H9 (cell line): ENCODE results near the gene NTRK2. TPM values are rescaled to one million over a fixed set of nuclear protein-coding genes. Genes with fewer than 3 reads are reported as not detected.

ENCODE experiments used
- DNase-seq: peaks from one replicate; pipeline ENCODE4 v3.0.0-alpha.2; 2017
- H2AFZ ChIP-seq: one replicate; pipeline ENCODE4 v1.6.1; 2013; ENCODE audit warnings: mild to moderate bottlenecking, low read length, control low read depth, moderate library complexity
- H2AK5ac ChIP-seq: 2 replicates; pipeline ENCODE4 v1.6.1; 2013; ENCODE audit warnings: low read length, control low read depth, mixed read lengths; ENCODE audit not compliant: insufficient read length
- H2BK120ac ChIP-seq: one replicate; pipeline ENCODE4 v1.6.1; 2013; ENCODE audit warnings: low read depth, mild to moderate bottlenecking, low read length, control low read depth, inconsistent platforms; ENCODE audit not compliant: poor library complexity, severe bottlenecking
- H2BK12ac ChIP-seq: 2 replicates; pipeline ENCODE4 v1.6.1; 2013; ENCODE audit warnings: low read length, control low read depth, mixed read lengths, low read depth; ENCODE audit not compliant: insufficient read length
- H2BK15ac ChIP-seq: 2 replicates; pipeline ENCODE4 v1.6.1; 2013; ENCODE audit warnings: low read depth, low read length, control low read depth
- H2BK20ac ChIP-seq: one replicate; pipeline ENCODE4 v1.6.1; 2013; ENCODE audit warnings: low read depth, mild to moderate bottlenecking, low read length, control low read depth, inconsistent platforms; ENCODE audit not compliant: poor library complexity, severe bottlenecking
- H2BK5ac ChIP-seq: 2 replicates; pipeline ENCODE4 v1.6.1; 2013; ENCODE audit warnings: low read length, control low read depth, mixed read lengths; ENCODE audit not compliant: insufficient read length
- H3K14ac ChIP-seq: 2 replicates; pipeline ENCODE4 v1.6.1; 2013; ENCODE audit warnings: low read length, control low read depth; ENCODE audit not compliant: insufficient read depth
- H3K18ac ChIP-seq: 2 replicates; pipeline ENCODE4 v1.6.1; 2013; ENCODE audit warnings: low read depth, mild to moderate bottlenecking, mixed read lengths, low read length, control low read depth; ENCODE audit not compliant: insufficient read length
- H3K23ac ChIP-seq: 2 replicates; pipeline ENCODE4 v1.6.1; 2013; ENCODE audit warnings: low read length, control low read depth, mixed read lengths, low read depth; ENCODE audit not compliant: insufficient read length
- H3K23me2 ChIP-seq: 2 replicates; pipeline ENCODE4 v1.6.1; 2013; ENCODE audit warnings: low read depth, mild to moderate bottlenecking, mixed read lengths, low read length, control low read depth; ENCODE audit not compliant: insufficient read length, poor library complexity, severe bottlenecking
- H3K27ac ChIP-seq: 2 replicates; pipeline ENCODE4 v1.5.1; 2013; ENCODE audit warnings: low read length, control low read depth, mixed read lengths, low read depth; ENCODE audit not compliant: insufficient read length
- H3K27me3 ChIP-seq: 2 replicates; pipeline ENCODE4 v1.6.1; 2013; ENCODE audit warnings: low read length, control low read depth, inconsistent platforms; ENCODE audit not compliant: insufficient read depth
- H3K4ac ChIP-seq: 2 replicates; pipeline ENCODE4 v1.6.1; 2013; ENCODE audit warnings: low read depth, mild to moderate bottlenecking, control low read depth, inconsistent platforms, low read length, moderate library complexity
- H3K4me1 ChIP-seq: 2 replicates; pipeline ENCODE4 v1.6.1; 2013; ENCODE audit warnings: low read length, control low read depth, inconsistent platforms; ENCODE audit not compliant: insufficient read depth
- H3K4me2 ChIP-seq: 2 replicates; pipeline ENCODE4 v1.6.1; 2013; ENCODE audit warnings: low read length, control low read depth, mixed read lengths; ENCODE audit not compliant: insufficient read length, insufficient read depth
- H3K56ac ChIP-seq: 2 replicates; pipeline ENCODE4 v1.6.1; 2013; ENCODE audit warnings: low read depth, mild to moderate bottlenecking, mixed read lengths, low read length, control low read depth; ENCODE audit not compliant: insufficient read length
- H3K79me1 ChIP-seq: 2 replicates; pipeline ENCODE4 v1.6.1; 2013; ENCODE audit warnings: low read depth, mild to moderate bottlenecking, moderate library complexity, low read length, control low read depth, inconsistent platforms; ENCODE audit not compliant: insufficient read depth, poor library complexity, severe bottlenecking
- H3K79me2 ChIP-seq: 2 replicates; pipeline ENCODE4 v1.6.1; 2013; ENCODE audit warnings: low read length, control low read depth, inconsistent platforms; ENCODE audit not compliant: insufficient read depth
- H3K9ac ChIP-seq: 2 replicates; pipeline ENCODE4 v1.6.1; 2013; ENCODE audit warnings: low read length, control low read depth, mixed read lengths; ENCODE audit not compliant: insufficient read length; ENCODE audit errors: extremely low read depth
- H3K9me3 ChIP-seq: one replicate; pipeline ENCODE4 v1.6.1; 2013; ENCODE audit warnings: low read depth, low read length, inconsistent platforms; ENCODE audit not compliant: control insufficient read depth
- H3T11ph ChIP-seq: one replicate; pipeline ENCODE4 v1.6.1; 2013; ENCODE audit warnings: mild to moderate bottlenecking, low read length, control low read depth, inconsistent platforms
- H4K20me1 ChIP-seq: one replicate; pipeline ENCODE4 v1.6.1; 2013; ENCODE audit not compliant: control insufficient read depth, insufficient read length, insufficient read depth
- H4K5ac ChIP-seq: 2 replicates; pipeline ENCODE4 v1.6.1; 2013; ENCODE audit warnings: low read depth, mild to moderate bottlenecking, mixed read lengths, low read length, control low read depth; ENCODE audit not compliant: insufficient read length
- H4K8ac ChIP-seq: replicated peaks from 2 replicates; pipeline ENCODE4 v1.6.1; 2013; ENCODE audit warnings: low read length, control low read depth, mixed read lengths, low read depth; ENCODE audit not compliant: insufficient read length
- H4K91ac ChIP-seq: 2 replicates; pipeline ENCODE4 v1.6.1; 2013; ENCODE audit warnings: low read depth, mild to moderate bottlenecking, moderate library complexity, mixed read lengths, low read length, control low read depth; ENCODE audit not compliant: insufficient read length
- H3K27ac Mint-ChIP-seq, 3 experiments: 2 replicates in 2 of 3; 3 replicates in 1 of 3; pipeline ENCODE4 v1.8.0; 2020 to 2021; ENCODE audit warnings: mixed read lengths in 3 of 3, mild to moderate bottlenecking in 1 of 3, moderate library complexity in 1 of 3
- H3K27me3 Mint-ChIP-seq: 2 replicates; pipeline ENCODE4 v1.8.0; 2021; ENCODE audit warnings: low read depth, mild to moderate bottlenecking, moderate library complexity, mixed read lengths
- H3K36me3 Mint-ChIP-seq, 3 experiments: 2 replicates in 2 of 3; 3 replicates in 1 of 3; pipeline ENCODE4 v1.8.0; 2020 to 2021; ENCODE audit warnings: low read depth in 3 of 3, mixed read lengths in 3 of 3; ENCODE audit not compliant: insufficient read depth in 1 of 3
- H3K4me1 Mint-ChIP-seq, 2 experiments: 2 replicates each; pipeline ENCODE4 v1.8.0; 2020; ENCODE audit warnings: mixed read lengths in 2 of 2
- H3K4me3 Mint-ChIP-seq, 2 experiments: 2 replicates in 1 of 2; 3 replicates in 1 of 2; pipeline ENCODE4 v1.8.0; 2020 to 2021; ENCODE audit warnings: mild to moderate bottlenecking in 2 of 2, mixed read lengths in 2 of 2, moderate library complexity in 1 of 2
- H3K9me3 Mint-ChIP-seq, 2 experiments: 2 replicates in 1 of 2; 3 replicates in 1 of 2; pipeline ENCODE4 v1.8.0; 2020; ENCODE audit warnings: mild to moderate bottlenecking in 2 of 2, mixed read lengths in 2 of 2, moderate library complexity in 1 of 2
- WGBS: extraction: QIAGEN DNeasy Blood & Tissue Kit; methylation state at CpG from one replicate; pipeline ENCODE4 v1.1.7; 2013; ENCODE audit warnings: missing lambda C conversion rate, low lambda C conversion rate, mixed read lengths; ENCODE audit not compliant: insufficient read length; ENCODE audit errors: extremely low coverage; 5-methylcytosine and 5-hydroxymethylcytosine counted together
- total RNA-seq: library from RNA; stranded (reverse); gene quantifications from 2 replicates; pipeline ENCODE4 v1.2.1, GENCODE V29; 2021
- TF ChIP-seq, protein P1 (sequence below): fragments of 200-600 bp; sonication (generic); conservative IDR thresholded peaks from 3 replicates; pipeline ENCODE4 v1.8.0; 2021; ENCODE audit warnings: antibody characterized with exemption, mild to moderate bottlenecking

The NTRK2 gene
- total RNA-seq, 1 experiment from 2014 or later, result 0.02 TPM

- Histone ChIP-seq H3K9ac (no peak overlapping the region), H3K79me1 (no peaks in the 10 kb centered on the region), H2AFZ (no peak overlapping the region), H3K4me1 (peaks cover 2% of the 10 kb centered on the region; the same call in 1 of the 2 replicates), H3K27ac (no peak overlapping the region), H3K18ac (no peak overlapping the region), H3K14ac (no peak overlapping the region), H2AK5ac (no peak overlapping the region), H3K27me3 (no peaks in the 10 kb centered on the region), H2BK120ac (no peak overlapping the region), H3K56ac (no peak overlapping the region), H4K5ac (no peak overlapping the region), H3K23ac (no peak overlapping the region), H3K9me3 (no peaks in the 10 kb centered on the region), H4K91ac (no peak overlapping the region), H2BK15ac (no peak overlapping the region), H3K4ac (no peak overlapping the region), H3T11ph (no peak overlapping the region), H2BK12ac (no peak overlapping the region), H3K79me2 (no peaks in the 10 kb centered on the region), H4K8ac (no peak overlapping the region), H3K23me2 (no peaks in the 10 kb centered on the region), H3K4me2 (no peak overlapping the region), H4K20me1 (no peaks in the 10 kb centered on the region), H2BK20ac (no peak overlapping the region), H2BK5ac (no peak overlapping the region)
- Mint-ChIP-seq H3K27ac (no peak overlapping the region), H3K27me3 (no peaks in the 10 kb centered on the region), H3K4me1 (peaks cover 15 to 18% of the 10 kb centered on the region in 2 experiments), H3K4me3 (no peak overlapping the region), H3K36me3 (no peaks in the 10 kb centered on the region), H3K9me3 (no peaks in the 10 kb centered on the region)
- no CpG with 5 or more reads among the region's 1 CpG for WGBS
- DNase-seq, result no peak
- TF ChIP-seq, protein P1, sequence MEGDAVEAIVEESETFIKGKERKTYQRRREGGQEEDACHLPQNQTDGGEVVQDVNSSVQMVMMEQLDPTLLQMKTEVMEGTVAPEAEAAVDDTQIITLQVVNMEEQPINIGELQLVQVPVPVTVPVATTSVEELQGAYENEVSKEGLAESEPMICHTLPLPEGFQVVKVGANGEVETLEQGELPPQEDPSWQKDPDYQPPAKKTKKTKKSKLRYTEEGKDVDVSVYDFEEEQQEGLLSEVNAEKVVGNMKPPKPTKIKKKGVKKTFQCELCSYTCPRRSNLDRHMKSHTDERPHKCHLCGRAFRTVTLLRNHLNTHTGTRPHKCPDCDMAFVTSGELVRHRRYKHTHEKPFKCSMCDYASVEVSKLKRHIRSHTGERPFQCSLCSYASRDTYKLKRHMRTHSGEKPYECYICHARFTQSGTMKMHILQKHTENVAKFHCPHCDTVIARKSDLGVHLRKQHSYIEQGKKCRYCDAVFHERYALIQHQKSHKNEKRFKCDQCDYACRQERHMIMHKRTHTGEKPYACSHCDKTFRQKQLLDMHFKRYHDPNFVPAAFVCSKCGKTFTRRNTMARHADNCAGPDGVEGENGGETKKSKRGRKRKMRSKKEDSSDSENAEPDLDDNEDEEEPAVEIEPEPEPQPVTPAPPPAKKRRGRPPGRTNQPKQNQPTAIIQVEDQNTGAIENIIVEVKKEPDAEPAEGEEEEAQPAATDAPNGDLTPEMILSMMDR, result no peak
Measured at GRCh38 chr9:84891924-84892323, 222.4 kb downstream of the NTRK2 start.
